ENCODE data around the gene RTL1.

- no peak for TF ChIP-seq CTCF (IDR thresholded peaks at IDR 0.05; ENCODE audit: insufficient read depth, low read length)
- no peak for TF ChIP-seq SPI1 (IDR thresholded peaks at IDR 0.05; ENCODE audit: borderline replicate concordance, low read depth)
- TF ChIP-seq POLR2AphosphoS5 (IDR thresholded peaks at IDR 0.05; ENCODE audit: low read depth) = no peak
These were observed 60.7 kb downstream of the RTL1 start for GRCh38 chr14:100842799-100843198.

Data from HL-60 (cell line).